SK-N-MC (cell line): Measurements from ENCODE around the gene MVD.

ENCODE experiments used
- EZH2 ChIP-seq: fragments of 200-600 bp; sonication (generic); IDR thresholded peaks from one replicate; pipeline ENCODE4 v1.6.1; 2017; ENCODE audit warnings: antibody characterized with exemption
- POLR2AphosphoS5 ChIP-seq: IDR thresholded peaks from 2 replicates; pipeline ENCODE4 v1.6.1; 2012; ENCODE audit warnings: mild to moderate bottlenecking, low read depth, low read length, borderline replicate concordance

GRCh38 chr16:88673716-88674379 lies 11.0 kb upstream of the MVD start:
- TF ChIP-seq POLR2AphosphoS5 (no peak), EZH2 (no peak)
